Panc1 (cell line): ENCODE results near the gene DVL3.

Source experiments
- POLR2AphosphoS5 ChIP-seq: IDR thresholded peaks from 2 replicates; pipeline ENCODE4 v1.6.1; 2012; ENCODE audit warnings: mild to moderate bottlenecking, low read depth, low read length, moderate library complexity
- TCF7L2 ChIP-seq: IDR thresholded peaks from 2 replicates; pipeline ENCODE4 v1.6.1; 2011; ENCODE audit warnings: mild to moderate bottlenecking, low read depth, low read length, inconsistent platforms
- TF ChIP-seq, protein P1 (sequence below): fragments of 450-650 bp; IDR thresholded peaks from 2 replicates; pipeline ENCODE4 v1.5.1; 2017; ENCODE audit warnings: mild to moderate bottlenecking
- TF ChIP-seq, protein P2 (sequence below), 2 experiments: IDR thresholded peaks; 2 replicates each; pipeline ENCODE4 v1.6.1; 2011 to 2012; ENCODE audit warnings: low read depth in 2 of 2, control low read depth in 1 of 2, low read length in 1 of 2, mild to moderate bottlenecking in 1 of 2, moderate library complexity in 1 of 2; ENCODE audit not compliant: insufficient read depth in 1 of 2

- TF ChIP-seq, protein P1, sequence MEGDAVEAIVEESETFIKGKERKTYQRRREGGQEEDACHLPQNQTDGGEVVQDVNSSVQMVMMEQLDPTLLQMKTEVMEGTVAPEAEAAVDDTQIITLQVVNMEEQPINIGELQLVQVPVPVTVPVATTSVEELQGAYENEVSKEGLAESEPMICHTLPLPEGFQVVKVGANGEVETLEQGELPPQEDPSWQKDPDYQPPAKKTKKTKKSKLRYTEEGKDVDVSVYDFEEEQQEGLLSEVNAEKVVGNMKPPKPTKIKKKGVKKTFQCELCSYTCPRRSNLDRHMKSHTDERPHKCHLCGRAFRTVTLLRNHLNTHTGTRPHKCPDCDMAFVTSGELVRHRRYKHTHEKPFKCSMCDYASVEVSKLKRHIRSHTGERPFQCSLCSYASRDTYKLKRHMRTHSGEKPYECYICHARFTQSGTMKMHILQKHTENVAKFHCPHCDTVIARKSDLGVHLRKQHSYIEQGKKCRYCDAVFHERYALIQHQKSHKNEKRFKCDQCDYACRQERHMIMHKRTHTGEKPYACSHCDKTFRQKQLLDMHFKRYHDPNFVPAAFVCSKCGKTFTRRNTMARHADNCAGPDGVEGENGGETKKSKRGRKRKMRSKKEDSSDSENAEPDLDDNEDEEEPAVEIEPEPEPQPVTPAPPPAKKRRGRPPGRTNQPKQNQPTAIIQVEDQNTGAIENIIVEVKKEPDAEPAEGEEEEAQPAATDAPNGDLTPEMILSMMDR = no peak
- TF ChIP-seq, protein P2, sequence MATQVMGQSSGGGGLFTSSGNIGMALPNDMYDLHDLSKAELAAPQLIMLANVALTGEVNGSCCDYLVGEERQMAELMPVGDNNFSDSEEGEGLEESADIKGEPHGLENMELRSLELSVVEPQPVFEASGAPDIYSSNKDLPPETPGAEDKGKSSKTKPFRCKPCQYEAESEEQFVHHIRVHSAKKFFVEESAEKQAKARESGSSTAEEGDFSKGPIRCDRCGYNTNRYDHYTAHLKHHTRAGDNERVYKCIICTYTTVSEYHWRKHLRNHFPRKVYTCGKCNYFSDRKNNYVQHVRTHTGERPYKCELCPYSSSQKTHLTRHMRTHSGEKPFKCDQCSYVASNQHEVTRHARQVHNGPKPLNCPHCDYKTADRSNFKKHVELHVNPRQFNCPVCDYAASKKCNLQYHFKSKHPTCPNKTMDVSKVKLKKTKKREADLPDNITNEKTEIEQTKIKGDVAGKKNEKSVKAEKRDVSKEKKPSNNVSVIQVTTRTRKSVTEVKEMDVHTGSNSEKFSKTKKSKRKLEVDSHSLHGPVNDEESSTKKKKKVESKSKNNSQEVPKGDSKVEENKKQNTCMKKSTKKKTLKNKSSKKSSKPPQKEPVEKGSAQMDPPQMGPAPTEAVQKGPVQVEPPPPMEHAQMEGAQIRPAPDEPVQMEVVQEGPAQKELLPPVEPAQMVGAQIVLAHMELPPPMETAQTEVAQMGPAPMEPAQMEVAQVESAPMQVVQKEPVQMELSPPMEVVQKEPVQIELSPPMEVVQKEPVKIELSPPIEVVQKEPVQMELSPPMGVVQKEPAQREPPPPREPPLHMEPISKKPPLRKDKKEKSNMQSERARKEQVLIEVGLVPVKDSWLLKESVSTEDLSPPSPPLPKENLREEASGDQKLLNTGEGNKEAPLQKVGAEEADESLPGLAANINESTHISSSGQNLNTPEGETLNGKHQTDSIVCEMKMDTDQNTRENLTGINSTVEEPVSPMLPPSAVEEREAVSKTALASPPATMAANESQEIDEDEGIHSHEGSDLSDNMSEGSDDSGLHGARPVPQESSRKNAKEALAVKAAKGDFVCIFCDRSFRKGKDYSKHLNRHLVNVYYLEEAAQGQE (IDR thresholded peaks at IDR 0.05; ENCODE audit: insufficient read depth in 1 of 2, low read depth in 2 of 2, low read length in 1 of 2) = no peak
- no peak for TF ChIP-seq POLR2AphosphoS5
- TF ChIP-seq TCF7L2 = no peak
Measured at GRCh38 chr3:184183679-184184078, 28.5 kb downstream of the DVL3 start.
